HFF-Myc (cell line): ENCODE results near the gene RBFOX1.

ENCODE experiments used
- DNase-seq: peaks from one replicate; pipeline ENCODE4 v3.0.0-alpha.2; 2011; ENCODE audit warnings: low read depth; ENCODE audit errors: extremely low read depth
- H3K4me3 ChIP-seq: replicated peaks from 2 replicates; pipeline ENCODE4 v1.5.1; 2011; ENCODE audit warnings: low read depth, mild to moderate bottlenecking, control low read depth, low read length
- TF ChIP-seq, protein P1 (sequence below): IDR thresholded peaks from 2 replicates; pipeline ENCODE4 v1.5.1; 2012; ENCODE audit warnings: mild to moderate bottlenecking, low read depth, low read length, control low read depth; ENCODE audit errors: missing control alignments

The RBFOX1 gene

DNA sequence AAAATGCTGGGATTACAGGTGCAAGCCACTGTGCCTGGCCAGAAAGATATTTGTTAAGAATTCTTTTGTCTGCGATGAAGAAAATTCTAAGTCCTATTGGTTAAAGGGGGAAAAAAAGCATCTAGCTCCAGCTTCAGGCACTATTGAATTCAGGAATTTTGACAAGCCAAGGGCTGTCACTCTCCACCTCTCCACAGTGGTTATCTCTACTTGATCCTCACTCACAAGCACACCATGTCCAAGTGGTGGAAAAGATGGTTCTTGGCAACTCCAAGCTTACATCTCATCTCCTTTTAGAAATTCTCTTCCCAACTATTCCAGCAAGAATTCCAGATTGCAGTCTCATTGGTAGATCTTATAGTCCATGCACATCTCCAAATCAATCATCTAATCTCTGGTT is 7.1 kb downstream of the RBFOX1 start:
- TF ChIP-seq, protein P1, sequence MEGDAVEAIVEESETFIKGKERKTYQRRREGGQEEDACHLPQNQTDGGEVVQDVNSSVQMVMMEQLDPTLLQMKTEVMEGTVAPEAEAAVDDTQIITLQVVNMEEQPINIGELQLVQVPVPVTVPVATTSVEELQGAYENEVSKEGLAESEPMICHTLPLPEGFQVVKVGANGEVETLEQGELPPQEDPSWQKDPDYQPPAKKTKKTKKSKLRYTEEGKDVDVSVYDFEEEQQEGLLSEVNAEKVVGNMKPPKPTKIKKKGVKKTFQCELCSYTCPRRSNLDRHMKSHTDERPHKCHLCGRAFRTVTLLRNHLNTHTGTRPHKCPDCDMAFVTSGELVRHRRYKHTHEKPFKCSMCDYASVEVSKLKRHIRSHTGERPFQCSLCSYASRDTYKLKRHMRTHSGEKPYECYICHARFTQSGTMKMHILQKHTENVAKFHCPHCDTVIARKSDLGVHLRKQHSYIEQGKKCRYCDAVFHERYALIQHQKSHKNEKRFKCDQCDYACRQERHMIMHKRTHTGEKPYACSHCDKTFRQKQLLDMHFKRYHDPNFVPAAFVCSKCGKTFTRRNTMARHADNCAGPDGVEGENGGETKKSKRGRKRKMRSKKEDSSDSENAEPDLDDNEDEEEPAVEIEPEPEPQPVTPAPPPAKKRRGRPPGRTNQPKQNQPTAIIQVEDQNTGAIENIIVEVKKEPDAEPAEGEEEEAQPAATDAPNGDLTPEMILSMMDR, result no peak
- no peak overlapping the region for H3K4me3 ChIP-seq
- no peak for DNase-seq

DNA sequence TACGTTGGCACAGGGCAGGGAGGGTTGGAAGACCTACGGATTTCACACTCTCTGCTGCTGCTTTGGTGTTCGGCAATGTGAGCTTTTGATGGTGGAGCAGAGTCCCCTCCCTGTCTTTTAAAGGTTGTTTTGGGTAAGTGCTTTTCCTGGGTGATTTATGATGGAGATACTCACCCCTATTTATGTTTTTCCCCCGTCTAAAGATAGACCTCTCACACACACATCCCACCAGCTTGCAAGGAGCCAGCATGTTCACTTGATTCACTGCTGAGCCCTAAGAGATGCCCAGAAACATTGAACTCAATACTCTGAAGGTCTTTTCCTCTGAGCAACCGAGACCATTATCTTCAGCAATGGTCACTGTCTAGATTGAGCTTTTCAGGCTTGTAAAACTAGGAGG is 8.3 kb downstream of the RBFOX1 start:
- DNase-seq, result no peak
- H3K4me3 ChIP-seq, result no peak overlapping the region
- TF ChIP-seq, protein P1, result no peak

GRCh38 chr16:7342598-7342997 is 10.0 kb downstream of the RBFOX1 start:
- TF ChIP-seq, protein P1, result no peak

GRCh38 chr16:7343243-7343642 is 10.6 kb downstream of the RBFOX1 start:
- TF ChIP-seq, protein P1, result no peak
- DNase-seq, result no peak
- H3K4me3 ChIP-seq, result no peak overlapping the region

More at GRCh38 chr16:7342598-7342997, 10.0 kb downstream of the RBFOX1 start:
- no peak overlapping the region for H3K4me3 ChIP-seq
- DNase-seq, result no peak

DNA sequence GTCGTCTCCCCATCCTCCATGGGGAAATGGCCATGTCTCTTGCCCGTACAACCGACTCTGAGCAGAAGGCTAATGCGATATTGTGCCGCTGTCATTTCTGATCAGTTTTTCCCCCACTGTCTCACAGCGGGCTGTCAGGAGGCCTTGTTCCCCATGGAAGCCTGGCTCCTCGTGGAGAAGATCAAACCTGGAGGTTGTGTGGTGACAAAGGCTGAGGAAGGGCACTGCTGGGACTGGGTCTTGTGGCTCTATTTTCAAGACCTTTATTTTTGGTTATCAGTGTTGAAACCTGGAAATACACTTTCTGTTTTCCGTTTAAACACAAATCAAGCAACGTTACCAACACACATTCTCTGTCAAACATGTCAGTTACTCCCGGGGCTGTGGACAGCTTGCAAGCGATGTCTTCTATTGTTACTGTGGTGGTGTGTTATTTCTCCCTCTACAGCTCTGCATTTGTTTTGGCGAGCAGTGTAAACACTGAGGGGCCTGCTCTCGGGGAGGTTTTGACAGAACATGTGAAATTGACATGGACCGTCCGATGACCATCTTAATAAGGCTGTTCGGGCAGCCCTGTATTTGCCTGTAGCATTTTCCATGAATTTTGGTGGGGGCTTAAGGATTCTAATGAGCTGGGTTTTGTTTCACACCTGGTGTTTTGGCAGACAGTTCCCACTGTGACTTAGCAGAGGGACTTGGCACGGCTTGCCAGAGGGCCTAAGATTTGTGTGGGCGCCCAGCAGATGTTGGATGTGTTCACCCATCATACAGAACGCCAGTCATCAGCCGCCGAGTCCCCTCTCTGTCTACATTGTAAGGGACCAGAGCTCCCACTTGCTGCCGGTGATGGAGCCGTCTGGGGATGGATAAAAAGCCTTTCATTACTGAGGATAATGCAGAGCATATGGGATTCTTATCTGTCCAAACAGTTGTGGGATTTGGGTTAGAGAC is 12.5 kb downstream of the RBFOX1 start:
- no peak for DNase-seq
- TF ChIP-seq, protein P1, result no peak
- no peak overlapping the region for H3K4me3 ChIP-seq

DNA sequence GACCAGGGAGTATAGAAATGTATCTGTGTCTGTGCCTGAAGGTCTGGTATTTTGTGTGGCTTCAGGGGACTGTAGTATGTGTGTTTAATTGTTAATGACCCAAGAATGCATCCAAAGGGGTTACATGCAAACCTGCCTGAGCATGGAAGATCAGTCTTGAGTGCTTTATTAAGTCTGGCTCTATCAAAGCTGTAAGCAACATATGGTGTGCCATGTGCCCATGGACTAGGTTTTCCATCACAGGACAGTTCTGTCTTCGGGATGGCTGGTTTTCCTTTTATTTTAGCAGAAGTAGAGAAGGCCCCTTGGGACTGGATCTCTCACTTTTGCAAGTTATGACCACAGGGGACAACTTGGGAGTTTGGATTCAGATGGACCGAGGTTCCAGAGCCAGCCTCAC is 18.2 kb downstream of the RBFOX1 start:
- TF ChIP-seq, protein P1, result no peak

More for the DNA sequence above, 18.2 kb downstream of the RBFOX1 start:
- no peak overlapping the region for H3K4me3 ChIP-seq
- no peak for DNase-seq
